HG03432 (cell line): ENCODE data around the gene PARP4.
"Not testable (repeated sequence)": the region's sequence is repeated elsewhere in the genome, so short reads cannot be mapped to it uniquely, and the experiment has no call there.

Source experiments
- ATAC-seq: cut with Tn5 transposase; IDR thresholded peaks from one replicate; pipeline ENCODE4 v1.9.1; 2021; ENCODE audit warnings: mild to moderate bottlenecking, moderate library complexity; ENCODE audit not compliant: unreplicated experiment

PARP4 gene

DNA sequence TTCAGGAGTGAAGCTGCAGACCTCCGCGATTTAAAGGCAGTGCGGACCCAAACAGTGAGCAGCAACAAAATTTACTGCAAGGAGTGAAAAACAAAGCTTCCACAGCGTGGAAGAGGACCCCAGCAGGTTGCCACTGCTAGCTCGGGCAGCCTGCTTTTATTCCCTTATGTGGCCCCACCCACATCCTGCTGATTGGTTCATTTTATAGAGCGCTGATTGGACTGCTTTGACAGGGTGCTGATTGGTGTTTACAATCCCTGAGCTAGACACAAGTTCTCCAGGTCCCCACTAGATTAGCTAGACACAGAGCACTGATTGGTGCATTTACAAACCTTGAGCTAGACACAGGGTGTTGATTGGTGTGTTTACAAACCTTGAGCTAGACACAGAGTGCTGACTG, 6.3 kb downstream of the PARP4 start:
- not testable (repeated sequence) for ATAC-seq

DNA sequence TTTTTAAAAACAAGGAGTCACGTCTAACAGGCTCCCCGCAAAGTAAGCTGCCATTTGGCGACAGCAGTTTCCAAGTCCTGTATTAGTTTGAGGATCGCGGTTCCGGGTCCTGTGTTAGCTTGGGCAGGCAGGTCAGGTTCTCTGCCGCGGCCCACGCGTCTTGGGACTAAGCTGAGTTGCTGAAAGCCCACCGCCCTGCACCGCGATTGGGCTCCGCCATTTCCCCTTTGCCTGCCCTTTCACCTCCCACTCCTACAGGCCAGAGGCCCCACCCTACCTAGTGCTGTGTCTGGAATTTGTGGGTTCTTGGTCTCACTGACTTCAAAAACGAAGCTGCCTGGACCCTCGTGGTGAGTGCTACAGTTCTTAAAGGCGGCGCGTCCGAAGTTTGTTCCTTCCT, 6.8 kb downstream of the PARP4 start:
- no peak for ATAC-seq

DNA sequence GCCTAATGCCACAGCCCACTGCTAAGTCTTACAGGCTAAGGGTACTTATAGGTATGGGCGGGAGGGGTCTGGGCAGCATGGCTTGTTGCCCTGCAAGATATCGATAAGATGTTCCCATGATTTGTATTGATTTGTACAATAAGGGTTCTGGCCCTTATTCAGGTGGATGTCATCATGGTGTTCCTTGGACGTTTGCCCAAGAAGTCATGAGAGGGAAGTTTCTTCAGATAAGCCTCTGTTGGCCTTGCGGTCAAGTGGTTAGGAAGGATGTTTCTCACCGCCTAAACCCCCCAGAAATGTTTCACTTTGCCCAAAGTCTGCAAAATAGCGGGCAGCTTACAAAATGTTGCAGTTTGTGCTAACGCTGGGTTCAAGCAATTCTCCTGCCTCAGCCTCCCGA, 7.3 kb downstream of the PARP4 start:
- no peak for ATAC-seq

DNA sequence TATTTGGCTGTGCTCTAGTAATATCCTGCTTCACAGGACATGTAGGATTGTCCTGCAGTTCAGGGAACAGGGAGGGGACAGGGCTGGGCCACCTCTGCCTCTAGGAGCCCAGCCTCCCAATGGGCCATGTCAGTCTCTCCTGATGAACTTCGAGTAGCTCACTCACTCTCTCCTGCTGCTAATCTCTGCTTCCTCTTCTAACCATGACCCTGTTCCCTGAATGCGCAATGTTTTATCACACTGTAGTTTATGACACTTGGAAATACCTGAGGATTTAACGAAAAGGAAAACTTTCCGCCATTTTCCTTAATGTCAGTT, 9.2 kb downstream of the PARP4 start:
- no peak for ATAC-seq

DNA sequence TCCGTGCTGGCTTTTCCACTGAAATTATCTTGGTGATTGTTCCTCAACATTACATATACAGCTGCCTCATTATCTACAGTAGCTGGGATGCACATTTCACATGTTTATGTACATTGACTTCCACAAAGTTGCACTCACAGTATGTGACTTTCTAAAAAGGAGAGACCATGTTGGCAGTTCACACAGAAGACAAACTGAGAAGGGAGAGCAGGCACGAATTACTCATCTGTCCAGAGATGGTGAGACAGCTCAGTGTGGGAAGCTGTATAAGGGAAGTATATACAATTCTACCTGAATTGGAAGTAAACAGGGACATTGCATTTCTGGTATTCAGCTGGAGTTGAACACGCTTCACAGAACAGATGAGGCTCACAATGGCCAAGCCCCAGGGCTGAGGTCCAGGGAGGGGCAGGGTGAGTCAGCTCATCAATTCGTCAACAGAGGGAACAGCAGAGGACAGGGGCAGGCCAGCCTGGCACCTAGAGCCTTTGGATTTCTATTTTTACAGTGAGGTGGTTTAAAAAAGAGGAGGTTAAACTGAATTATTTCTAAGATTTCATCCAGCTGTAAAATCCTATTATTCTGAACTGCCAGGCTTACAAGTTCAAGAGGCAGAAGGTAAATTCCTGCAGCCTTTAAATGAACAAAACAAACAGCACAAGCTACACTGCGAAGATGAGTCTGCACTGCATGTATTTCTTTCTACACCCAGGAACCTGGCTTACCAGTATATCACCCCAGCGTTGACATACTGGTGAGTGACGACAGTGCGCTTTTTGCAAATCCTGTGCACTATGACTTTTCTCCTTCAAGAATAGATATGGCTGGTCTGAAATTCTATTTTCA, 9.8 kb downstream of the PARP4 start:
- no peak for ATAC-seq

DNA sequence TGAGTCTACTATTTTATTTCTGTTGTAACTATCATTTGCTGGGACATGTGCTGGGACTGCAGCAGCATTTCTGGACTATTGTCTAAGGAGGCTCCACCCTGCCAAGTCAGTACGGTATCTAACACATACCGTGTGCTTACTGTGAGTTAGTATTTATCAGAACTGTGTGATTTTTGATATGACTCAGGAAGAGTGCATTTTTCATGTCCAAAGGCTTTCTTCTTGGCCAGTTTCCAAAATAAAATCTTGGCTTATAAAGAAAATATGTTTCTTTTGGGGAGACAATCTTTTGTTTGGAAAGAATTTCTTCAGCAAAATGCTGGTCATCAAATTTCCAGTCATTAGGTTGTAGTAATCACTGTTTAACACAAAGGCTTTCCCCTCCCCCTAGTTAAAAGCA, 11.6 kb downstream of the PARP4 start:
- ATAC-seq, result no peak

DNA sequence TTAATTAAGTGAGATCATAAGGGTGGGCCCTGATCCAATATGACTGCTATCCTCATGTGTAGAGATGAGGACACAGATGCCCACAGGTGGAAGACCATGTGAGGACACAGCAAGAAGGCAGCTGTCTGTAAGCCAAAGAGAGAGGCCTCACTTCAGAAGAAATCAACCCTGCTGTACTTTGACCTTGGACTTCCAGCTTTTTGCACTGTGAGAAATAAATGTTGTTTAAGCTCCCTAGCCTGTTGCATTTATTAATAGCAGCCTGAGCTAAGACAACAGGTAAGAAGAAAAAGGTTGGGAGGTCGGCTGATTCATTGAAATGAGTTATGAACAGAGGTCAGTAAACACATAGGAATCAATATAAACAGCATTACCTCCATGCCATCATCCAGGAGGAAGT, 14.8 kb downstream of the PARP4 start:
- ATAC-seq, result no peak

DNA sequence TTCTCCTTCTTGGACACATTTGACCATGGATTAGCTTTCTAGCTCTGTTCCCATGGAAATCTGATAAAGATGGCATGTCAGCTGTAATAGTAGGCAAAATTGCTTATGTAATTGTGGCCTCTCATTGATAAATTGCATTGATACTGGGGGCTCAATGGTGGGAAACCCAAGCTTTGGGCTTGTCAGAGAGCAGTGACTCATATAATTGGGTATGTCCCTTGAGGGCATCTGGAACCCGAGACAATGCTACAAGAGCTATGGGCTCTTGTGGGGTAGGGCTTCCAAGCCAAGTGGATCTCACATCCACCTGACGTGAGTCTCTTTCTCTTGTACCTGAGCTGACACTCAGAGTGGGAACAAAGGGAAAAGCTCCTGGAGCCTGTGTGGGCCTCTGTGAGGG, 16.3 kb downstream of the PARP4 start:
- not testable (repeated sequence) for ATAC-seq

DNA sequence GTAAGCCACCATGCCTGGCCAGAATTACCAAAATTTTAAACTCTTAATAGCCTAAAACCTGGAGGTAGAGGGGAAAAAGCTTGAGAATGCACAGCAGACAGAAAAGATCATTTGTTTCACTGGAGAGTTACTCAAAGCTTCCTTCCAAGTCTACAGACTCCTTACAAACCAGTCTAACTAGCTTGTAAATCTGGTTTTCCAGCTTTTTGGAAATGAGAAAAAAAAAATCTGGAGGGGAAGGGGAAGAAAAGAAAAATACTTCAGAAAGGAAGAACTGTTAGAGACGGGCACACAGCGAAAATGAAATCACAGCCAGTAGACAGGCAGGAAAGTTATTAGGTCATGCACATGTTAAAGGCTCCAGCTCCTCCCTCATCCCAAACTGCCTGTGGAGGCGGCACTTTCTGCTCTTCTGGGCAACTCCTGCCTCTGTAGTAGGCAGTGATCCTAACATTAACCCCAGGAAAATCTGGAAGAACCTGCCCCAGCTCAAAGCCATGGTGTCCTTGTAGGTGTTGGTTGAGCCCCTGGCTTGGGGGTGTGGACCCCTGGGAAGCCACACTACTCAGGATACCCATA, 17.3 kb downstream of the PARP4 start:
- no peak for ATAC-seq

DNA sequence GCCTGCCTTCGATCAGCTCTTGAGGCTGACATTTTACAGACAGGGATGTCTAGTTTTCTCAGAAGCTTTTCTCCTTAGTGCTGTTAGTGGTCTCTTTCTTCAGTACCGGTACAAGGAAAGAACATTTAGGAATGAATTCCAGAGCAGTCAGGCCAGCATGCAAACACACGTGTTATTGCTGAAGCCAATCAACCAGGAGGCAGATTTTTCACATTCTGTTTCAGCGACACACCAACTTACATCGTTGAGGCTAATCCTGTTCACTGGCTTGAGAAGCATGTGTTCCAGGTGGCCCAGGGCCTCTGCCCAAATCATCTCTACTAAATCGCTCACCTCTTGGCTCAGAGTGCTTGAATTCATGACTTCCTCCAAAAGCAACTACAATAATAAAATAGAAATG, 19.2 kb downstream of the PARP4 start:
- no peak for ATAC-seq

DNA sequence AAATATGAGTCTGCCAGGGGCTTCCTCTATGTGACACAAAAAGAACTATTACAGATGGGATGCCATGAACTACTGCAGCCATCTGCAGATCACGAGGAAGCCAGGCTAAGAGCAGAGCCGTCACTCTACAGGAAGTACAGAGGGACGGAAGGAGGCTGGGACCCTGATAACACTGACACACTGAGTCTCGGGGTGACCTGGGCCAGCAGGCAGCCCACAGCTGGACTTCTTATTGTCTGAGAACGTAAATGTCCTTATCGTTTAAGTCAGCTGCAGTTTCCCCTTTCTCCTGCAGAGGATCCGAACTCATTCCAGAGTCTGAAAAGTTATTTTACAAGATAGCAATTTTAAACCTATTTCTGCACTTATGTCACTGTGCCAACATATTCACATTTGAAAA, 20.7 kb downstream of the PARP4 start:
- no peak for ATAC-seq

DNA sequence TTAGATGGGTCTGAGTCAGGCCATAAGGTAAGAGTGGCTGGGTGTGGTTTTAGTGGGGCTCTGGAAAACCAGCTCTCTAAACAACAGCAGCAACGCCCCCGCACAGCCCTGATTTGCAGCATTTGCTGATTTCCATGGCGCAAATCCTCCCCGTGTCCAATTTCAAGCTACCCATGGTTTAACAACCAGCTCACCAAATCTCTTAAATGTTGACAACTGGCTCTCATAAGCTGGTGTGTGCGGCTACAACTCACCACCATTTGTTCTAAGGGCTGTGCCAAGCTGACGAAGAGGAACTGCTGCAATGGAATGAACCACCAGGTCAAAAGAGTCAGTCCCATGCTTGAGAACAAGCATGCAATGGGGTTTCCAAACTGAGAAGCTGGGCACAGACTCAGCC, 22.9 kb downstream of the PARP4 start:
- ATAC-seq, result no peak

DNA sequence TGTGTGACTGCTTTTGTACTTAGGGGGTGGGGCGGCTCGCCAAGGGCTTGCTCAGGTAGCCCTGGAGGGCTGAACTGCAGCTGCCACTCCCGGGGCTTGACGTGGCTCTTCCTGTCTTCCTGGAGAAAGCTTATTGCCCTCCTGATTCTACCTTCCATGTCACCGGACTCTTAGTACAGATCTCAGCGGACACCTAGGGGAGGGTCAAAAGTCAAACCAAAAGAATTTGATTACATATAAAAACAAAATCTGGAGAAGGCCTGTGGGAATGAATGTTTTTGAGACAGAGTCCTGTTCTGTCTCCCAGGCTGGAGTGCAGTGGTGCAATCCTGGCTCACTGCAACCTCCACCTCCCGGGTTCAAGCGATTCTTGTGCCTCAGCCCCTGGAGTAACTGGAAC, 24.5 kb downstream of the PARP4 start:
- not testable (repeated sequence) for ATAC-seq

DNA sequence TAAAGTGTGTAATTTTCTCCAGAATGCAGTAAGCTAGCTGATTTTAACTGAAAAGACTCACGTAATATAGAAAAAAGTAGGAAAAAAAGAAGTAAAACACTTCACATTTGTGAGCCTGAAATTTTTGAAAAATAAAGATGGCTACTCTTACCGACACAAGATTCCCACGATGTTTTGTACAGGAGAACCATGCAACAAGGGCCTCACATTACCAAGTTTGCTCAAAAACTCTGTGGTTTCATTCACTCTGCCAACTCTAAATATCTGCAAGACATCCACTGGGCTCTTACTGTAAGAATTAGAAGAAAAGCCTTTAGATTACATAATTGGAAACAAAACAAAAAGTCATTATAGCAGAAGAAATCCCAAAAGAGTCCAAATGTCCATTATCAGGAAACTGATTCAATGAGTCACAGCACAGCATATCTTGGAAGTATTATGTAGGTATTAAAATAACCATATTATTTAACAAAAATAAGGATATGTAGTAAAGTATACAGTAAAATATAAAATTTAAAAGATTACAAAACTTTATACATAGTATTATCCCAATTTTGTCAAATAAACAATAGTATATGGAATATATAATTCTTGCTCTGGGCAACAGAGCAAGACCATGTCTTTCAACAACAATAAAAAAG, 26.4 kb downstream of the PARP4 start:
- not testable (repeated sequence) for ATAC-seq

DNA sequence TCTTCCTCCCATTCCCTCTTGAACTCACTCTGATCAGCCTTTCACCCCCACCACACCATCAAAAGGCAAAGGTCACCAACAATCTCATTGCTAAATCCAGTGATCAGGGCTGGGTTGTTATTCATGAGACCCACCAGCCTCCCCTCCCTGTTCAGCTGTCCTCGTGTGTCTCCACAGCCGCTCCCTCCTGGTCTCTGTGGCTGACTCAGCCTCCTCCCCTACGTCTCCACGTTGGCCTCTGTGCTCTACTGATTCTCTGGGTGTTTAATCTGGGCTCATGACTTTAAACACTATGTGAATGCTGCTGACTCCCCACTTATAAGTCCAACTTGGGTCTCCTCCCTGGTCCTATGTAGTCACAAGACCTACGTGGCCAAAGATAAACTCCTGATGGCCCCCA, 38.9 kb downstream of the PARP4 start:
- no peak for ATAC-seq

DNA sequence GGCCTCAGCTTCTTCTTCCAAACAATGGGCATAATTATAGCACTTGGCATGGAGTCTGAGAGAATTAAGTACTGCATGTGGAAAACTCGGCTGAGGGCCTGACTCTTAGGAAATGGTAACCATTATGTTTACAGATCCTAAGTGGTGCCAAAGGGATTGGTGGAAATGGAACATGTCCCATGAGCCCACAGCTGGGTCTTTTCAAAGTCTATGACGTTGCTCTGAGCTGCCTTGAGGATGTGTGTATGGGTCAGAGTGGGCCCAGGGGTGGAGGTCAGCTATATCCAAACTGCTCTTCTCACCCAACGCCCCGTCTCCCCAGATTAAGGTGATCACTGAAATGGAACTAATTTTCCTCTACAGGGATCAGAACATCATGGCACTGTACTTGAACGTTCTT, 40.4 kb downstream of the PARP4 start:
- ATAC-seq, result not testable (repeated sequence)

DNA sequence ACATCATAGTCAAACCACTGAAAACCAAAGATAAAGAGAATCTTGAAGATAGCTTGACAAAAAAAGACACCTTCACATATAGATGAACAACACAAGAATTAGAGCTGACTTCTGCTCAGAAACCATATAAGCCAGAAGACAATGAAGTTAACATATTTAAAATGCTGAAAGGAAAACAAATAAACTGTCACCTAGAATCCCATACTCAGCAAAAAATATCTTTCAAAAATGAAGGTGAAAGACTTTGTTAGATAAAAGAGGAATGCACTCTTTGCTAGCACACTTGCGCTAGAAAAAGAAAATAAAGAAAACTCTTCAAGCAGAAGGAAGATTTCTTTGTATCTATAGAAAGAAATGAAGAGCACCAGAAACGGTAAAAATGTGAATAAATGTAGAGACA, 49.5 kb downstream of the PARP4 start:
- no peak for ATAC-seq

DNA sequence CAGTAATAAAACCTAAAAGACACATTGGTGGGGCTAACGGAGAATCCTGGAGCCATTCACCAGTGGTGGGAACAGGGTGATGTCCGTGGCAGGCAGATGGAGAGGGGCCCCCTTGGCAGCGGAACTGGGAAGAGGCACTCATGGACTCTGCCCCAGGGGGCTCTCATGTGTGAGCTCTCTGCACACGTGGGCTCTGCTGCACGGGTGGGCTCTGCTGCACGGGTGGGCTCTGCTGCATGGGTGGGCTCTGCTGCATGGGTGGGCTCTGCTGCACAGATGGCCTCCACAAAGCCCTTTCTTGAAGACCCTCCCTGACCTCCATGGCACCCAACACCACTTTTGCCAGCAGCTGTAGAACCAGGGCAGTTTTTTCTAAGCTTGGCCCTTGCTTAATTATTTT, 52.3 kb downstream of the PARP4 start:
- no peak for ATAC-seq

DNA sequence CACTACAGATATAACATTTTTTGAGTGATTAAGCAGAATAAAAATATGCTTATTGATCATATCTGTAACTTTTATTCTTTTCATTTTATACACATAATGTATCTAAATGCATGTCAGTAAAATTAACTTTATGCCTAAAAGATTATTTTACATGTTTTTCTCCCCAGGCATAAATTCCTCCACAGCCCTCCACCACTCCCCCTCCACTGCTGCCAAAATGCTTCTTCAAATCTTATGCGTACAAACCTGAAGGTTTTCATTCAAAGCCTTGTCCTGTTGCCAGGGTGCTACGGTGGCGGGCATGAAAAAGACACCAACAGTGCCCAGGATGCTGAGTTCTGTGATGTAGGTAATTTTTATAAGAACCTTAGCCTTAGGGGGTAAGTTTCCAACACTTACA, 52.9 kb downstream of the PARP4 start:
- ATAC-seq, result no peak

DNA sequence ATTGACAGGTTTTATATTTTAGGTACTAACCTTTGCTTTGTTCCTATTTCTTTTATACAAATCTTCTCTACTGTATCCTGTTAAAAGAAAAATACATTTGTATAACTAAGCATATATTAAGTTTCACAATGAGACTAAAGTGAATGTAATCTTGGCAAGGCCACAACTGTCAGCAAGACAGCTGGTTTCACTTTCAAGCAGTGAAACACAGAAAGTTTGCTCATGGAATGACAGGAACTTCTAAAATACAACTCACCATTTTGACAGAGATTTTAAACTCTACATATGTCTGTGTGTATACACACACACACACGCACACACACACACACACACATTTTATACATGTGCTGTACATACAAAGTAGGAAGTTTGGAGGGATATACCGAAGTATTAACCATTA, 53.3 kb downstream of the PARP4 start:
- peak; percentile 75 for ATAC-seq

DNA sequence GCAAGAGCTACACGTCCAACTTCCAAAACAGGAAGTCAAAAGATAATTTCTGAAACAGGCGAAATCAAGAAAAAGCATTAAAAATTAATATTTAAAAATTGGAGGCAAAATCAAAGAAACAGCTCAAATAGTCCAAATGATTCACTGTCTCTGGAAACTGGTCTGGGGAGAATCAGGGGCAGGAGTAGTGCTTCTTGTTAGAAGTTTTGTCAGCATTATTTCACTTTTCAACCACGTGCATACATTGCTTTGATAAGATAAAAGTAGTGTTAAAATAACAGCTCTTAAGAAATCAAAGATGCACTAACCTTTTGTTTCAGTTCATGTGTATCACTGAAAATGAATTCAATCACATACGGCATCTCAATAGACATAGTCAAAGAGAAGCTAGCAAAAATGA, 53.8 kb downstream of the PARP4 start:
- no peak for ATAC-seq

DNA sequence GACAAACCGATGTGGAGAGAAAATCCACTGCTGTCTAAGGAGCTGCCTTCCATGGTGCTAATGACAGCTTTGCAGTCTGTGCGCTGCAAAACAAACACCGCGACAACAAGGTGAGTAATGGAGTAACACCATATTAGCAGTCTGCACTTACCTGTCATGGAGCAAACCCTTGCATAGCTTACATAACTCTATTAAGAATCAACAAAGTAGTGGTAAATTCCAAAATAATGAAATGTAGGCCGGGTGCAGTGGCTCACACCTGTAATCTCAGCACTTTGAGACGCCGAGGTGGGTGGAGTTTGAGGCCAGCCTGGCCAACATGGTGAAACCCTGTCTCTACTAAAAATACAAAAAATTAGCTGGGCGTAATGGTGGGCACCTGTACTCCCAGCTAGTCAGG, 56.2 kb downstream of the PARP4 start:
- ATAC-seq, result no peak
